CD4-positive, alpha-beta T cell treated with Interleukin-15 for 1 hour (primary cell): ENCODE measurements around the gene HSPB8.
"Not testable (repeated sequence)": the region's sequence is repeated elsewhere in the genome, so short reads cannot be mapped to it uniquely, and the experiment has no call there.

Experiments
- DNase-seq: peaks from one replicate; pipeline ENCODE4 v3.0.0-alpha.2; 2020

The HSPB8 gene

GRCh38 chr12:119207063-119207560 lies 28.4 kb downstream of the HSPB8 start:
- DNase-seq = no peak

DNA sequence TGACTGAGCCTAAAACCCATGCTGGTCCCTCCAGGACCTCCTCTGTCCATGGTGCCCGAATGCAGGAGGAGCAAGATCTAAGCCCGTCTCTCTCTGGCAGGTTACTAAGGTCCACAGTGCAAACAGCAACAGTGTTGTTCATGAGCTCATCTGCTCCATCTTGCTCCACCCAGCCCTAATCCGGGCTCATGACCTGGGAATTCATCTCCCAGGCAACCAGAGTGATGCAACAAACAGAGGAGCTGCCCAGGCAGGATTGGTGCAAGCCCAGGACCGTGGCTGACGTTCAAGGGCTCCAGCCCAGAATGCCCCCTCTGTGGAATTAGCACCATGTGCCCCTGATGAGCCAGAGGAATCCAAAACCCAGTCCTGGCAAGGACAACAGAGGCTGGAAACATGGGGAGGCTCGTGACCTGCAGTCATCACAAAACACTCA lies 29.9 kb downstream of the HSPB8 start:
- no peak for DNase-seq

DNA sequence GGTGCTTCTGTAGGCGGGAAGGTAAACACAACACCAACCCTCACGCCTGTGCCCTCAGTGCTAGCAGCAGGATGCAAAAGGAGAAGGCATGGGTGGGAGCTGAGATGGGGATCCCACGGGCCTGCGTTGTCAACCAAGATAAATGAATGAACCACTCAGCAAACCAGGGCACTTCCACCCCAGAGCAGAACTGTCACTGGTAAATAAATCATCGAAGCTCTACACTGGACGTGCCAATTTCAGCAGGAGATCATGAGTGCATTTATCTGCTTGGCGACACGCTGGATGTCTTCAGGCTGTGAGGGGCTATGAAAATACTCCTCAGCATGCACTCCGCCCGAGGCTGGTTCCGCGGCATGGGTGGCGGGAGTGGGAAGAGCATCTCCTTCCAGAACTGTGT lies 33.2 kb downstream of the HSPB8 start:
- no peak for DNase-seq

DNA sequence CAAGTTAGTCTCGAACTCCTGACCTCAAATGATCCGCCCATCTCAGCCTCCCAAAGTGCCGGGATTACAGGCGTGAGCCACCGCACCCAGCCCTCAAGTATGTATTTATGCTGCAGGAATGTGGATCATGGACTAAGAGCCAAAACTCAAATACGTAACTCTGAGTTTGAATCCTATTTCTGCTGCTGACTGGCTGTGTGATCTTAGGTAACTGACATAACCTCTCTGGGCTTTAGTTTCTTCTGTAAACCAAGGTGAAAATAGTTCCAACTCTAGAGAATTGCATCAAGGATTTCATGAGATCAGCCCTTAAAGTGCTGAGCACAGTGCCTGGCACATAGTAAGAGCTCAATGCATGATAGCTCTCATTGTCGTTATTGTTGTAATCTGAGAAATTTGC lies 37.4 kb downstream of the HSPB8 start:
- no peak for DNase-seq

- DNase-seq = not testable (repeated sequence)
Observed at GRCh38 chr12:119218875-119219274, 40.1 kb downstream of the HSPB8 start.

GRCh38 chr12:119222222-119222951 lies 43.7 kb downstream of the HSPB8 start:
- DNase-seq = no peak

DNA sequence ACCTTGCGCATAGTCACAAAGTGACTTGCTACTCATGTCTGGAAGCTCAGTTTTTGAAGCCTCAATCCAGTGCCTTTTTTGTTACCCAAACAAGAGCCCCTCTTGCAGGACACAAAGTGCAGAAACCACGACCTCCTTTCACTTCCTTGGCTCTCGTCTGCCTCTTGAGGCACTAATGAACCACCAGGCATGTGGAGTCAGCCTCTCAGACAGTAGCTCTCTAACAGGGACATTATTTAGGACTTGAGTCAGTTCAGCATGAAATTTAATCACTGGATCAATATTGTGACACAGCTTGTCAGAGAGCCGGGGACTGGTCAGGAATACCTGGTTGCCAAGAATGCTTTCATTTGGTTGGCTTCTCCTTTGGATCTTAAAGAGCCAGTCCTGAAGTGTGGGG lies 46.7 kb downstream of the HSPB8 start:
- DNase-seq = no peak

DNA sequence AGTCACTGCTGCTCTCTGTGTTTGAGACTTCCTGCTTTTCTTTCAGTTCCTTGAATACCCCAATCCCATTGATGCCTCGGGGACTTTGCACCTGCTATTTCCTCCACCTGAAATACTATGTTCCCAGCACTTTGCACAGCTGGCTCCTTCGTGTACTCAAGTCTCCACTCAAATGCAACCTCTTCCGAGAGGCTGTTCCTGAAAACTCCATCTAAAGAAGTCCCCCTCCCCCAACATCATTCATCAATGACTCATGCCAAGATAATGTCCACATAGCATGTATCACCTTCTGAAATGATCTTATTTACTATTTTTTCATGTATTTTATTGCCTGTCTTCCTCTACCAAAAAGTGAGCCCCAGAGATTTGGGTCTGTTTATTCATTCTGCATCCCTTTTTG lies 48.6 kb downstream of the HSPB8 start:
- no peak for DNase-seq

GRCh38 chr12:119229205-119229604 lies 50.5 kb downstream of the HSPB8 start:
- DNase-seq = no peak

- no peak for DNase-seq
Observed at GRCh38 chr12:119229837-119230236, 51.1 kb downstream of the HSPB8 start.

- DNase-seq = no peak
Observed at GRCh38 chr12:119230807-119231206, 52.1 kb downstream of the HSPB8 start.

DNA sequence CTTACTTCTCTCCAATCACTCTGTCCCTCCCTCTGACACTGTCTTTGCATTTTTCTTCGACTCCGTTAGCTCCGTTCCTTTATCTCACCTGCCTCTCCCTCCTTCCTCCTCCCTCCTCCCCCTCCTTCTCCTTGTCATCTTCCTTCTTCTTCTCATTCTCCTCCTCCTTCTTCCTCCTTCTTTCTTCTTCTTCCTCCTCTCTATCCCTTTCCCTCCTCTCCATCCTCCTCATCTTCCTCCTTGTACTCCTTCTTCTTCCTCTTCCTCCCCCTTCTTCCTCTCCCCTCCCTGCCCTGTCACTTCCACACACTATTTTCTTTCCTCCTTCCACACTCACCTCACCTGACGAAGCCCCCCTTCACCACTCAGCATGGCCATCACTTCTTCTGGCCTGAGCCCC lies 53.0 kb downstream of the HSPB8 start:
- no peak for DNase-seq

DNA sequence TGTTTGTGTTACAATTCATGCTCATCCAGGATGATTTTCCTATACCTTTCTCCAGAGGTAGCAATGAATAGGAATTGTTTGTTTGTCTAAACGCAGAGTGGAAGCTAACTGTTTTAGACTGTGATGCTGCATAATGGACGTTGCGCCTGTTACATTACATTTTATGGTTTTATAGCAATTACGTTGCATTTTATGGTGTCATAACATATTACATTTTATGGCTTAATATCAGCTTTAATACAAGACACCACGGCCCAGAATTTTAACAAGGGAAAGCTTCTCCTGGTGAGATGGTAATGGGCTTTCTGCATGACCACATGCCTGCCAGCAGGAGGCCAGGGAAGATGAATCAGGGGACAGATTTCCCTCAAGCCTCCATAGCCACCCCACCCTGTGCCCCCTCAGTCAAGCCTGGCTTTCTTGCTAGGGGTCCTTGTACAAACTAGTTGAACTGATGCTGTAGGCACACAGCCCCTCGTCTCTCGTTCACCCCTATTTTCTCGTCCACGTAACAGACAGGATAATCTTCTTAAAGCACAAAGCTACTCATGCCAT lies 56.5 kb downstream of the HSPB8 start:
- no peak for DNase-seq

DNA sequence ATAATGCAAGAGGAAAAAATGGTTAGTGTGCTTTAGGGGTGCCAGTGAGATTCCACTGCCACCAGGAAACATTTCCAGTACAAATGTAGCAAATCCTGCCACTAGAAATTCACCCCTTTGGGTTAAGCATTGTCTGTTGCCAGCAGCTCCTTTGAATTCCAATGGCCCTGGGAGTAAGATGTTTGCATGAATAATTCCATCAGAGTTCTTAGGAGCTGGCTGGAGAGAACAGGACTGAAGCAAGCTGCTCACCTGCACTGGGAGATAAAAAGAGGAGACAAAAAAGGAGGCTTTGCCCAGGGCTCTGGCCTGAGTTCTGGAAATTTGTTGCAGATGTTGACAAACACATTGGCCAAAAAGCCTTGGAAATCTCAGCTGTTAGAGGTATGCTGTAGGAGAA lies 57.6 kb downstream of the HSPB8 start:
- no peak for DNase-seq

- no peak for DNase-seq
Observed at GRCh38 chr12:119239040-119239439, 60.3 kb downstream of the HSPB8 start.

DNA sequence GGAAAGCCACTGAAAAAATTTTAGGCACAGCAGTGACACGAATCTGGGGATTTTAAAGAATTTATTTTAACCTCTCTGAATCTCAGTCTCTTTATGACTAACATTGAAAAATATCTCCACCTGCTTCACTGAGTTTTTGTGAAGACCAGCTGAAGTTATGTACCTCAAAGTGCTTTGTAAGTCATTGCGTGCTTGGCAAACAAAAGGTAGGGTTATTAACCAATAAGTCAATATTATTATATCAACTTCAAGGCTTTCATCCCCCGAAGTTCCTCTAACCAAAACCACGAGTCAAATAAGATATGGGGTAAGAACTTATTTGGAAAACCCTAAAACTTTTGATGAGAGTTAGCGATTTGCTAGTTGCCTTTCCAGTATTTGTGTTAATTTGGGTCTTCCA lies 62.3 kb downstream of the HSPB8 start:
- no peak for DNase-seq

DNA sequence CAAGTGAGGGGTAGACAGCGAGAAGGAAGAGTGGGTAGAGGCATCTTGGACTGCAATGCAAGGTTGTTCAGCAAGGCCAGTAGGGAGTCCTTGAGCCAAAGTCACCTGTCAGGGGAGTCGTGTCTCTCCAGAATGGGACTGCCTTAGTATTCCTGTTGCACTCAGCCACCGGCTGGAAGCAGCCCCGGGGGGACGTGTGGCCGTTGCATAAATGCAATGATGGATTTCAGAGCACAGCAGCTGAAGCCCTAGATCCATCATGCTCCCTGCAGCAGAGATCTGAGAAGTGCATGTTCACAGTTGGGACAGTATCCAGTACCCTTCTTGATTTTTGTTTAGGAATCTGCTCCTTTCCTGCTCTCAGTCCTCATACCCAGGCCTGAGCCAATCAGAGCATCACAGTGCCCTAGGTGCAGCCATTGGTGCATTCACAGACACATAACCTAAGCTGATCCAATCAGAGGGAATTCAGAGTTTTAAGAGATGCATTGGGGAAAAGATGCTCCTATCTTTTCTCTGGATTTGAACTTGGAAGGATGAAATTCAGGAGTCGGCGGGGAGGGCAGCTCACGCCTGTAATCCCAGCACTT lies 62.9 kb downstream of the HSPB8 start:
- DNase-seq = no peak
